NCI-H460 (cell line): ENCODE data around the gene SMTN. TPM values are rescaled to one million over a fixed set of nuclear protein-coding genes. Genes with fewer than 3 reads are reported as not detected.
"Not testable (repeated sequence)": the region's sequence is repeated elsewhere in the genome, so short reads cannot be mapped to it uniquely, and the experiment has no call there.

Experiments used
- DNase-seq: peaks from one replicate; pipeline ENCODE4 v3.0.0-alpha.2; 2016; ENCODE audit warnings: low read depth; ENCODE audit errors: extremely low read depth
- total RNA-seq: library from RNA; depleted of rRNA; stranded (reverse); fragments of >200 nt; shearing (Covaris generic); gene quantifications from 2 replicates; pipeline ENCODE4 v1.2.3, GENCODE V29; 2014

Gene SMTN
- total RNA-seq, 1 experiment from 2014 or later = 8.5 TPM

- no peak for DNase-seq
Measured at GRCh38 chr22:31103111-31103510, 22.0 kb downstream of the SMTN start.

- no peak for DNase-seq
Measured at GRCh38 chr22:31103899-31104694, 23.0 kb downstream of the SMTN start.

GRCh38 chr22:31104869-31105268 is 23.8 kb downstream of the SMTN start:
- no peak for DNase-seq

- DNase-seq = no peak
Measured at GRCh38 chr22:31105282-31105929, 24.3 kb downstream of the SMTN start.

- DNase-seq = no peak
Measured at GRCh38 chr22:31106001-31106571, 25.0 kb downstream of the SMTN start.

- DNase-seq = no peak
Measured at GRCh38 chr22:31106731-31107177, 25.6 kb downstream of the SMTN start.

- DNase-seq = peak; percentile 97
Measured at GRCh38 chr22:31107178-31107893, 26.2 kb downstream of the SMTN start, which contains the start of gene SELENOM. TSS of gene SELENOM (minus strand) at chr22:31107568. CDS start at chr22:31107505, 63 bp downstream.

GRCh38 chr22:31107894-31108218 is 26.7 kb downstream of the SMTN start:
- DNase-seq = no peak

- not testable (repeated sequence) for DNase-seq
Measured at GRCh38 chr22:31112547-31113091, 31.5 kb downstream of the SMTN start.

- no peak for DNase-seq
Measured at GRCh38 chr22:31118046-31118820, 37.1 kb downstream of the SMTN start.

- DNase-seq = no peak
Measured at GRCh38 chr22:31119026-31119717, 38.1 kb downstream of the SMTN start.

GRCh38 chr22:31120230-31120629 is 39.1 kb downstream of the SMTN start:
- no peak for DNase-seq

- no peak for DNase-seq
Measured at GRCh38 chr22:31120642-31121041, 39.5 kb downstream of the SMTN start.

- no peak for DNase-seq
Measured at GRCh38 chr22:31121403-31121802, 40.3 kb downstream of the SMTN start.

GRCh38 chr22:31122196-31122531 is 41.0 kb downstream of the SMTN start:
- DNase-seq = no peak

- peak; percentile 34 for DNase-seq
Measured at GRCh38 chr22:31122532-31123291, 41.6 kb downstream of the SMTN start, which contains the start of gene INPP5J. TSS of gene INPP5J (plus strand) at chr22:31122966. CDS start at chr22:31123015, 49 bp downstream.

- no peak for DNase-seq
Measured at GRCh38 chr22:31123292-31123602, 42.1 kb downstream of the SMTN start.

- no peak for DNase-seq
Measured at GRCh38 chr22:31124290-31124689, 43.2 kb downstream of the SMTN start.
